Liver (tissue), 9 donors: ENCODE data around the gene ATP11A. TPM values are rescaled to one million over a fixed set of nuclear protein-coding genes. Genes with fewer than 3 reads are reported as not detected.

Source experiments
- DNase-seq: peaks from one replicate; pipeline ENCODE4 v3.0.0-alpha.2; 2017; ENCODE audit warnings: low spot score
- H3K27ac ChIP-seq, 2 donors: one replicate each; pipeline ENCODE4 v1.7.0; 2013; ENCODE audit warnings: inconsistent platforms in 2 of 2, low read length in 2 of 2, control low read depth in 1 of 2, low read depth in 1 of 2, mild to moderate bottlenecking in 1 of 2
- H3K27me3 ChIP-seq, 4 donors: one replicate each; pipeline versions ENCODE4 v1.6.1 to v1.7.0; 2013; ENCODE audit warnings: low read length in 3 of 4, inconsistent platforms in 1 of 4, mild to moderate bottlenecking in 1 of 4, moderate library complexity in 1 of 4; ENCODE audit not compliant: control insufficient read depth in 4 of 4, insufficient read depth in 4 of 4
- H3K36me3 ChIP-seq, 4 donors: one replicate each; pipeline versions ENCODE4 v1.6.1 to v1.7.0; 2013; ENCODE audit warnings: low read length in 3 of 4, mild to moderate bottlenecking in 3 of 4, low read depth in 1 of 4, moderate library complexity in 1 of 4; ENCODE audit not compliant: control insufficient read depth in 4 of 4, insufficient read depth in 3 of 4
- H3K4me1 ChIP-seq, 4 donors: one replicate each; pipeline versions ENCODE4 v1.6.1 to v1.7.0; 2013; ENCODE audit warnings: low read length in 3 of 4, mild to moderate bottlenecking in 3 of 4, moderate library complexity in 1 of 4; ENCODE audit not compliant: control insufficient read depth in 4 of 4, insufficient read depth in 4 of 4
- H3K4me3 ChIP-seq, 3 donors: one replicate each; pipeline versions ENCODE4 v1.6.1 to v1.7.0; 2013; ENCODE audit warnings: low read length in 3 of 3, control low read depth in 1 of 3, low read depth in 1 of 3, mild to moderate bottlenecking in 1 of 3
- H3K9ac ChIP-seq, 2 donors: one replicate each; pipeline ENCODE4 v1.7.0; 2013; ENCODE audit warnings: low read length in 2 of 2, mild to moderate bottlenecking in 2 of 2, moderate library complexity in 2 of 2, control low read depth in 1 of 2, low read depth in 1 of 2
- H3K9me3 ChIP-seq, 4 donors: one replicate each; pipeline versions ENCODE4 v1.6.1 to v1.7.0; 2013; ENCODE audit warnings: low read length in 3 of 4; ENCODE audit not compliant: control insufficient read depth in 4 of 4
- ATF3 ChIP-seq: IDR thresholded peaks from 2 replicates; pipeline ENCODE4 v1.6.1; 2016; ENCODE audit warnings: antibody characterized with exemption
- CTCF ChIP-seq: fragments of 150-350 bp; IDR thresholded peaks from 2 replicates; pipeline ENCODE4 v1.5.1; 2017; ENCODE audit warnings: improper control_type of control experiment, low read depth, low read length; ENCODE audit not compliant: missing input control
- EGR1 ChIP-seq, 2 donors: IDR thresholded peaks; 2 replicates each; pipeline ENCODE4 v1.6.1; 2016 to 2018; ENCODE audit warnings: antibody characterized with exemption in 2 of 2, low read depth in 2 of 2
- FOXA2 ChIP-seq: IDR thresholded peaks from 2 replicates; pipeline ENCODE4 v1.6.1; 2016; ENCODE audit warnings: antibody characterized with exemption
- GABPA ChIP-seq, 2 donors: IDR thresholded peaks in 1 of 2; conservative IDR thresholded peaks in 1 of 2; 2 replicates each; pipeline ENCODE4 v1.6.1; 2016; ENCODE audit warnings: antibody characterized with exemption in 2 of 2, mild to moderate bottlenecking in 1 of 2, moderate library complexity in 1 of 2
- HNF4A ChIP-seq, 2 donors: conservative IDR thresholded peaks; 2 replicates each; pipeline ENCODE4 v1.6.1; 2016; ENCODE audit warnings: antibody characterized with exemption in 2 of 2, mild to moderate bottlenecking in 2 of 2
- HNF4G ChIP-seq: IDR thresholded peaks from 2 replicates; pipeline ENCODE4 v1.6.1; 2016; ENCODE audit warnings: antibody characterized with exemption
- JUND ChIP-seq, 2 donors: IDR thresholded peaks; 2 replicates each; pipeline ENCODE4 v1.6.1; 2016; ENCODE audit warnings: antibody characterized with exemption in 2 of 2
- MAX ChIP-seq: IDR thresholded peaks from 2 replicates; pipeline ENCODE4 v1.6.1; 2016; ENCODE audit warnings: antibody characterized with exemption
- NR2F2 ChIP-seq: IDR thresholded peaks from 2 replicates; pipeline ENCODE4 v1.6.1; 2016; ENCODE audit warnings: antibody characterized with exemption
- RAD21 ChIP-seq, 2 donors: IDR thresholded peaks; 2 replicates each; pipeline ENCODE4 v1.6.1; 2016; ENCODE audit warnings: antibody characterized with exemption in 2 of 2, mild to moderate bottlenecking in 2 of 2
- REST ChIP-seq: IDR thresholded peaks from 2 replicates; pipeline ENCODE4 v1.6.1; 2016; ENCODE audit warnings: antibody characterized with exemption, mild to moderate bottlenecking
- RXRA ChIP-seq, 2 donors: IDR thresholded peaks; 2 replicates each; pipeline ENCODE4 v1.6.1; 2017 to 2018; ENCODE audit warnings: antibody characterized with exemption in 2 of 2, mild to moderate bottlenecking in 1 of 2
- SP1 ChIP-seq: IDR thresholded peaks from 2 replicates; pipeline ENCODE4 v1.6.1; 2018; ENCODE audit warnings: antibody characterized with exemption, mild to moderate bottlenecking
- YY1 ChIP-seq: IDR thresholded peaks from 2 replicates; pipeline ENCODE4 v1.6.1; 2016; ENCODE audit warnings: antibody characterized with exemption, mild to moderate bottlenecking
- ZBTB33 ChIP-seq: IDR thresholded peaks from 2 replicates; pipeline ENCODE4 v1.6.1; 2016; ENCODE audit warnings: antibody characterized with exemption
- WGBS: extraction: QIAGEN DNeasy Blood & Tissue Kit; methylation state at CpG from one replicate; pipeline ENCODE4 v1.1.7; 2013; 5-methylcytosine and 5-hydroxymethylcytosine counted together
- polyA plus RNA-seq, 2 donors: library from polyadenylated mRNA; stranded (reverse) in 1 of 2; unstranded in 1 of 2; fragments of 200-250 nt in 1 of 2; fragments of >200 nt in 1 of 2; fragmentation: Nextera tagmentation in 1 of 2; extraction: Ambion mirVana in 1 of 2; gene quantifications; one replicate each; pipeline versions ENCODE4 v1.2.1 to v1.2.3, GENCODE V29; 2013 to 2015
- total RNA-seq, 2 donors: library from RNA; depleted of rRNA; stranded (reverse); fragments of >200 nt; gene quantifications; one replicate each; pipeline ENCODE4 v1.2.3, GENCODE V29; 2014
- donor health status: healthy.
- donor health status: healthy.
- donor health status: healthy.
- donor health status: healthy.
- donor health status: healthy.

ATP11A gene
- total and polyA plus RNA-seq, 4 donors, result 8.7 to 27.9 (median 13.8) TPM

- no peaks in the 10 kb centered on the region for H3K27me3 ChIP-seq
- peak overlapping the region; percentile 69 to 84 for H3K27ac ChIP-seq
- WGBS, result 16% methylated on average over 22 of the region's 22 CpGs
- peak overlapping the region; percentile 18 to 56 for H3K9ac ChIP-seq
- peak; percentile 63 for DNase-seq
- H3K4me3 ChIP-seq, result no peak overlapping the region
- peaks cover 0 to 2% (median 0%) of the 10 kb centered on the region in 4 donors for H3K36me3 ChIP-seq
- peaks cover 2 to 14% (median 10%) of the 10 kb centered on the region in 4 donors for H3K4me1 ChIP-seq
- TF ChIP-seq HNF4A (conservative IDR thresholded peaks at IDR 0.05), result peak; percentile 69 to 74
- TF ChIP-seq EGR1 (IDR thresholded peaks at IDR 0.05; ENCODE audit: low read depth in 2 of 2), result no peak
- TF ChIP-seq REST, result peak; percentile 94
- peak; percentile 64 to 74 for TF ChIP-seq RXRA (IDR thresholded peaks at IDR 0.05)
- TF ChIP-seq YY1, result peak; percentile 39
- peak; percentile 51 for TF ChIP-seq ATF3
- TF ChIP-seq MAX, result peak; percentile 60
- TF ChIP-seq NR2F2, result peak; percentile 94
- TF ChIP-seq JUND (IDR thresholded peaks at IDR 0.05), result peak; percentile 96 to 97
- TF ChIP-seq RAD21 (IDR thresholded peaks at IDR 0.05), result peak; percentile 48 to 68
- no peak for TF ChIP-seq FOXA2
- TF ChIP-seq ZBTB33, result no peak
- no peak for TF ChIP-seq GABPA (IDR thresholded peaks at IDR 0.05 in 1 of 2, conservative IDR thresholded peaks at IDR 0.05 in 1 of 2)
- TF ChIP-seq SP1, result peak; percentile 57
- H3K9me3 ChIP-seq, result no peaks in the 10 kb centered on the region
Observed at GRCh38 chr13:112711528-112712265, 21.9 kb downstream of the ATP11A start.

GRCh38 chr13:112712451-112713207 lies 22.8 kb downstream of the ATP11A start:
- H3K4me3 ChIP-seq, result no peak overlapping the region
- H3K27me3 ChIP-seq, result no peaks in the 10 kb centered on the region
- 94% methylated on average over 20 of the region's 20 CpGs for WGBS
- no peak for DNase-seq
- H3K36me3 ChIP-seq, result peaks cover 0 to 2% (median 0%) of the 10 kb centered on the region in 4 donors
- H3K4me1 ChIP-seq, result peaks cover 2 to 14% (median 10%) of the 10 kb centered on the region in 4 donors
- peak overlapping the region; percentile 69 to 84 for H3K27ac ChIP-seq
- H3K9ac ChIP-seq, result no peak overlapping the region
- H3K9me3 ChIP-seq, result no peaks in the 10 kb centered on the region
- TF ChIP-seq JUND (IDR thresholded peaks at IDR 0.05) (no peak), HNF4A (conservative IDR thresholded peaks at IDR 0.05) (no peak), RAD21 (IDR thresholded peaks at IDR 0.05) (no peak), HNF4G (no peak), ZBTB33 (no peak), EGR1 (IDR thresholded peaks at IDR 0.05; ENCODE audit: low read depth in 2 of 2) (no peak), YY1 (no peak), SP1 (no peak), ATF3 (no peak), CTCF (no peak)
